Kidney (tissue), 14 donors: ENCODE data around the gene PDE1C. TPM values are rescaled to one million over a fixed set of nuclear protein-coding genes. Genes with fewer than 3 reads are reported as not detected.

ENCODE experiments used
- DNase-seq, 5 donors: peaks; one replicate each; pipeline ENCODE4 v3.0.0-alpha.2; 2013 to 2020
- FAIRE-seq: peaks from 2 replicates; lab custom pipeline; 2012; peaks lifted over from hg19 to GRCh38; lab: Jason Lieb, UNC
- H3K27ac ChIP-seq, 2 donors: one replicate each; pipeline ENCODE4 v1.7.0; 2013; ENCODE audit warnings: low read depth in 2 of 2, low read length in 2 of 2, inconsistent platforms in 1 of 2
- H3K27me3 ChIP-seq: one replicate; pipeline ENCODE4 v1.7.1; 2013; ENCODE audit warnings: low read length, inconsistent platforms; ENCODE audit not compliant: control insufficient read depth, insufficient read depth
- H3K36me3 ChIP-seq, 3 donors: one replicate each; pipeline versions ENCODE4 v1.7.0 to v1.7.1; 2013; ENCODE audit warnings: low read length in 3 of 3, control low read depth in 1 of 3, inconsistent platforms in 1 of 3; ENCODE audit not compliant: insufficient read depth in 3 of 3, control insufficient read depth in 2 of 3
- H3K4me1 ChIP-seq, 3 donors: one replicate each; pipeline versions ENCODE4 v1.7.0 to v1.7.1; 2013; ENCODE audit warnings: low read length in 3 of 3, inconsistent platforms in 1 of 3, low read depth in 1 of 3; ENCODE audit not compliant: control insufficient read depth in 2 of 3, insufficient read depth in 2 of 3
- H3K4me3 ChIP-seq, 3 donors: one replicate each; pipeline versions ENCODE4 v1.7.0 to v1.8.1; 2013; ENCODE audit warnings: low read length in 3 of 3, control low read depth in 1 of 3, inconsistent platforms in 1 of 3
- H3K9ac ChIP-seq, 3 donors: one replicate each; pipeline versions ENCODE4 v1.7.0 to v1.7.1; 2013; ENCODE audit warnings: low read length in 3 of 3, control low read depth in 1 of 3, inconsistent platforms in 1 of 3
- H3K9me3 ChIP-seq, 3 donors: one replicate each; pipeline versions ENCODE4 v1.7.0 to v1.7.1; 2013; ENCODE audit warnings: low read length in 3 of 3, control low read depth in 1 of 3, inconsistent platforms in 1 of 3; ENCODE audit not compliant: control insufficient read depth in 2 of 3, insufficient read depth in 1 of 3
- CTCF ChIP-seq: IDR thresholded peaks from 3 replicates; pipeline ENCODE4 v1.5.1; 2012; ENCODE audit warnings: mild to moderate bottlenecking, moderate library complexity, borderline replicate concordance; ENCODE audit not compliant: insufficient read depth; ENCODE audit errors: extremely low read depth
- intact Hi-C: fragments of 100-400 bp; cut with DNase I; formaldehyde crosslinking; loops from one replicate; pipeline ENCODE4 v1.11.1; 2022
- polyA plus RNA-seq: library from polyadenylated mRNA; stranded (reverse); fragments of 350-450 nt; fragmentation: Illumina TruSeq; extraction: RNeasy Lipid Tissue Mini Kit (QIAGEN cat#74804); gene quantifications from one replicate; pipeline ENCODE4 v1.2.3, GENCODE V29; 2014; ENCODE audit warnings: low read depth, low replicate concordance; ENCODE audit not compliant: insufficient read depth
- total RNA-seq: library from RNA; stranded (reverse); fragmentation: NEBNext Ultra II Directional; extraction: Animal tissue kit (Norgen Biotek cat#: 25700); gene quantifications from one replicate; pipeline ENCODE4 v1.2.1, GENCODE V29; 2021
- donor health status: control.
- donor health status: control.
- donor health status: control.
- donor health status: control.
- donor health status: control.
- donor health status: DM: yes; HTN: yes; CAD: no.
- donor health status: Normal renal cell carcinoma (clear cell type).

Gene PDE1C
- total and polyA plus RNA-seq, 2 donors from 2014 or later, result 3.3 to 5.5 TPM

GRCh38 chr7:31878875-31879274, 191.3 kb downstream of the PDE1C start:
- Histone ChIP-seq H3K27ac (no peak overlapping the region), H3K9me3 (no peaks in the 10 kb centered on the region), H3K4me1 (no peaks in the 10 kb centered on the region), H3K27me3 (no peaks in the 10 kb centered on the region), H3K4me3 (no peak overlapping the region), H3K36me3 (no peaks in the 10 kb centered on the region), H3K9ac (no peak overlapping the region)
- FAIRE-seq (no peak), DNase-seq (no peak)
- no peak for TF ChIP-seq CTCF
- intact Hi-C loops, result no loop called here

DNA sequence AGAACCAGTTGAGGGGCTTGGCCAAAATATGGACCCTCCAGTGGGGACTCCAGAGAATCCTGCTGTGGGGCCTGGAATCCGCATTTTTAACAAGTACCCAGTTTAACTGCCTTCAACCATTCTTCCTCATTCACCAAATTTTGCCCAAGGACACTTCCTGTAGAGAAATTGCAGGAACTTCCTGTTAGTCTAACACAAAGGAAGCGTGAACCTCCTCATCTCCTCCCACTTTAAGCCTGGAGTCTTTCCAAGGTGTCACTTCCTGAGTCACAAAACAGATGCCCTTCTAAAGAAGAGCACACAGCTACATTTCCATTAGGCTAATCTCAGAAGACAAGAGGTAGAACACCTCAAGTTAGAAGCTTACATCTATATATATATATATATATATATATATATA, 194.8 kb downstream of the PDE1C start:
- Histone ChIP-seq H3K9me3 (no peaks in the 10 kb centered on the region), H3K36me3 (no peaks in the 10 kb centered on the region), H3K4me3 (no peak overlapping the region), H3K9ac (no peak overlapping the region), H3K27me3 (no peaks in the 10 kb centered on the region), H3K4me1 (no peaks in the 10 kb centered on the region), H3K27ac (no peak overlapping the region)
- DNase-seq (peak in 1 of 5 donors; percentile 21), FAIRE-seq (no peak)
- TF ChIP-seq CTCF, result no peak
- intact Hi-C loops, result no loop called here

DNA sequence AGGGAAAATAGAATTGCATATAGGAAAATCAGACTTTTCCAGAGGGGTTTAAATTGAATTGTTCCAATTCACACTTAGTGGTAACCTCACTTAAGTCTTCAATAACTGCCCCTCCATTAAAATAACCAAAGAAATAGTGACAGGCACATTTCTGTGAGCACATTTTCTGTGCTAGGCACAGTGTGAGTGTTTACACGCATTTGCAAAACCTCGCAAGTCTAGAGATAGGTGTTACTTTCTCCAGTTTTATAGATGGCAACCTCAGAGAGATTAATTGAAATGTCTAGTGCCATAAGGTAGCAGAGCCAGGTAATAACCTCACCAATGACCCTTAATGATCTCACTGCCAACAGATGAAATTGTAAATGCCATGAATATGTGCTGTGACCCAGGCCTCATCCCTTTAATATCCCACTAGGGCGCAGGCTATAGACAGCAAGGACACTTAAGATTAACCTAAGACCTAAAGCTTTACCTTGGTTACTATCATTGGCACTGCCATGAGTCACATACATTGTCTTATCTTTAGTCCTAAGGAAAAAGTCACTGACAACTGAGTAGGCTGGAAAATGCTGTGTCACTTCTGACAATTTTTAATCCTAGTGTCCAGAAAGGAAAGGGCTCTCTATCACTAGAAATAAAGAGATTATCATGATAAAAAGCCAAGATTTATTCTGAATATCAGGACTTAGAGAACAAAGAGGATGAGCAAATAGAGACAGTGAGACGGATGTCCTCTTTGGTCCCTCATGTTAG, 195.4 kb downstream of the PDE1C start:
- H3K27ac ChIP-seq, result no peak overlapping the region
- no peaks in the 10 kb centered on the region for H3K9me3 ChIP-seq
- TF ChIP-seq CTCF, result no peak
- intact Hi-C loops, result no loop called here
- H3K36me3 ChIP-seq, result no peaks in the 10 kb centered on the region
- H3K4me3 ChIP-seq, result no peak overlapping the region
- no peaks in the 10 kb centered on the region for H3K4me1 ChIP-seq
- FAIRE-seq, result no peak
- no peak overlapping the region for H3K9ac ChIP-seq
- H3K27me3 ChIP-seq, result no peaks in the 10 kb centered on the region
- DNase-seq, result no peak
